ENCODE results near the gene DYNC2I2. TPM values are rescaled to one million over a fixed set of nuclear protein-coding genes. Genes with fewer than 3 reads are reported as not detected.
A peak's percentile ranks its signal among the peaks of the same experiment; 100 is the strongest.

The DYNC2I2 gene
- total and polyA plus RNA-seq, 2 experiments from 2014 or later: 48.7 to 78.3 TPM

DNA sequence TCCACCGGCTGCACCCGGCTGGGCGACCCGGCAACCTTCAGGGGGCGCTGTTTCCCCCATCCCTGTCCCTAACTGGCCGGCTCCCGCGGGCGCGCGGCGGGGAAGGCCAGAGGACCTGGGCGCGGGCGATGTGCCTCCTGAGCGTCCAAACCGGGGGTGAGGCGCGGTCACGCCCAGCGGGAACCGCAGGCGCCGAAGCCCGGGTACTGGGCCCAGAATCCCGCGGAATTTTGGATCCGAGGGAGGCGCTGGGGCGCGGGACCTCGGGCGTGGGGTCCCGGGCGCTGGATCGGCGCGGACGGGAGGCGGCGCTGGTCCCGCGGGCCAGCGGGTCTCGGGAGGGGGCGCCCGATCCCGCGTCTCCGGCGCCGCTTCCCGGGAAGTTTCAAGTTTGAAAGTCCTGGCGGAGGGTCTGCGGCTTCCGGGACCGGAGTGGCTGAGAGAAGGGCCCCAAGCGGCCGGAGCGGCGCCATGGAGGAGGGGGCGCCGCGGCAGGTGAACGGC lies 45.9 kb upstream of the DYNC2I2 start, which contains the start of gene PKN3 (continued):
- TF ChIP-seq, protein P1, sequence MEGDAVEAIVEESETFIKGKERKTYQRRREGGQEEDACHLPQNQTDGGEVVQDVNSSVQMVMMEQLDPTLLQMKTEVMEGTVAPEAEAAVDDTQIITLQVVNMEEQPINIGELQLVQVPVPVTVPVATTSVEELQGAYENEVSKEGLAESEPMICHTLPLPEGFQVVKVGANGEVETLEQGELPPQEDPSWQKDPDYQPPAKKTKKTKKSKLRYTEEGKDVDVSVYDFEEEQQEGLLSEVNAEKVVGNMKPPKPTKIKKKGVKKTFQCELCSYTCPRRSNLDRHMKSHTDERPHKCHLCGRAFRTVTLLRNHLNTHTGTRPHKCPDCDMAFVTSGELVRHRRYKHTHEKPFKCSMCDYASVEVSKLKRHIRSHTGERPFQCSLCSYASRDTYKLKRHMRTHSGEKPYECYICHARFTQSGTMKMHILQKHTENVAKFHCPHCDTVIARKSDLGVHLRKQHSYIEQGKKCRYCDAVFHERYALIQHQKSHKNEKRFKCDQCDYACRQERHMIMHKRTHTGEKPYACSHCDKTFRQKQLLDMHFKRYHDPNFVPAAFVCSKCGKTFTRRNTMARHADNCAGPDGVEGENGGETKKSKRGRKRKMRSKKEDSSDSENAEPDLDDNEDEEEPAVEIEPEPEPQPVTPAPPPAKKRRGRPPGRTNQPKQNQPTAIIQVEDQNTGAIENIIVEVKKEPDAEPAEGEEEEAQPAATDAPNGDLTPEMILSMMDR (conservative IDR thresholded peaks at IDR 0.05; ENCODE audit: low read depth in 2 of 2): peak; percentile 84
- TF ChIP-seq, protein P2, sequence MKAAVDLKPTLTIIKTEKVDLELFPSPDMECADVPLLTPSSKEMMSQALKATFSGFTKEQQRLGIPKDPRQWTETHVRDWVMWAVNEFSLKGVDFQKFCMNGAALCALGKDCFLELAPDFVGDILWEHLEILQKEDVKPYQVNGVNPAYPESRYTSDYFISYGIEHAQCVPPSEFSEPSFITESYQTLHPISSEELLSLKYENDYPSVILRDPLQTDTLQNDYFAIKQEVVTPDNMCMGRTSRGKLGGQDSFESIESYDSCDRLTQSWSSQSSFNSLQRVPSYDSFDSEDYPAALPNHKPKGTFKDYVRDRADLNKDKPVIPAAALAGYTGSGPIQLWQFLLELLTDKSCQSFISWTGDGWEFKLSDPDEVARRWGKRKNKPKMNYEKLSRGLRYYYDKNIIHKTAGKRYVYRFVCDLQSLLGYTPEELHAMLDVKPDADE (IDR thresholded peaks at IDR 0.05): no peak
- TF ChIP-seq, protein P3, sequence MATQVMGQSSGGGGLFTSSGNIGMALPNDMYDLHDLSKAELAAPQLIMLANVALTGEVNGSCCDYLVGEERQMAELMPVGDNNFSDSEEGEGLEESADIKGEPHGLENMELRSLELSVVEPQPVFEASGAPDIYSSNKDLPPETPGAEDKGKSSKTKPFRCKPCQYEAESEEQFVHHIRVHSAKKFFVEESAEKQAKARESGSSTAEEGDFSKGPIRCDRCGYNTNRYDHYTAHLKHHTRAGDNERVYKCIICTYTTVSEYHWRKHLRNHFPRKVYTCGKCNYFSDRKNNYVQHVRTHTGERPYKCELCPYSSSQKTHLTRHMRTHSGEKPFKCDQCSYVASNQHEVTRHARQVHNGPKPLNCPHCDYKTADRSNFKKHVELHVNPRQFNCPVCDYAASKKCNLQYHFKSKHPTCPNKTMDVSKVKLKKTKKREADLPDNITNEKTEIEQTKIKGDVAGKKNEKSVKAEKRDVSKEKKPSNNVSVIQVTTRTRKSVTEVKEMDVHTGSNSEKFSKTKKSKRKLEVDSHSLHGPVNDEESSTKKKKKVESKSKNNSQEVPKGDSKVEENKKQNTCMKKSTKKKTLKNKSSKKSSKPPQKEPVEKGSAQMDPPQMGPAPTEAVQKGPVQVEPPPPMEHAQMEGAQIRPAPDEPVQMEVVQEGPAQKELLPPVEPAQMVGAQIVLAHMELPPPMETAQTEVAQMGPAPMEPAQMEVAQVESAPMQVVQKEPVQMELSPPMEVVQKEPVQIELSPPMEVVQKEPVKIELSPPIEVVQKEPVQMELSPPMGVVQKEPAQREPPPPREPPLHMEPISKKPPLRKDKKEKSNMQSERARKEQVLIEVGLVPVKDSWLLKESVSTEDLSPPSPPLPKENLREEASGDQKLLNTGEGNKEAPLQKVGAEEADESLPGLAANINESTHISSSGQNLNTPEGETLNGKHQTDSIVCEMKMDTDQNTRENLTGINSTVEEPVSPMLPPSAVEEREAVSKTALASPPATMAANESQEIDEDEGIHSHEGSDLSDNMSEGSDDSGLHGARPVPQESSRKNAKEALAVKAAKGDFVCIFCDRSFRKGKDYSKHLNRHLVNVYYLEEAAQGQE (IDR thresholded peaks at IDR 0.05; ENCODE audit: unreplicated experiment): no peak
- TF ChIP-seq STAT1 (IDR thresholded peaks at IDR 0.05; ENCODE audit: unreplicated experiment): no peak

DNA sequence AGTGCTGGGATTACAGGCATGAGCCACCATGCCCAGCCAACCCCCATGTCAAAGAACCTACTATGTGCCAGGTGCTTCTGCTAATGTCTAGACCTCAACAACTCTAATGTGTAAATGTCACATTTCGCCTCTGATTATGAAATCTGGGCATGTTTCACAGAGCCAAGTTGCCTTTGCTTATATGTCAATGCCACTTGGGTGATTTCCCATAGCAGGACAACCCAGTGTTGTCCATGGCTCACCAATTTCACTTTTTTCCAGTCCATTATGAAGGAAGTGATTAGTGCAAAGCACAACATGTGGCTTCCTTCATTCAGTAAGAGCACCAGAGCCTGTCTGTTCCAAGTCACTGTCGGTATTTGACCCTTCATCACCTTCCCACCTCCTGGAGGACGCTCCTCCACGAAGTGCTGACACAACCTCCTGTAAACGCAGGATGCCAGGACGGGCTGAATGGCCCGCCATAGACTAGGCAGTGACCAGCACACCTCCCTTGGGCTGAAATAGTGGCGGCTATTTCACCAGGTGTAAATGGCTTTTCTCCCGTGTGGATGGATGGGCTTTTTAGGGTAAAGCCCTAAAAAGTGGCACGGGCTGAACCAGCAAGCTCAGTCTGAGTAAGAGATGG lies 44.7 kb upstream of the DYNC2I2 start:
- Histone ChIP-seq H3K4me2 (no peak overlapping the region), H3K27me3 (ENCODE audit: insufficient read depth) (no peaks in the 10 kb centered on the region; the same call in 1 of the 2 replicates), H3K4me3 (no peak overlapping the region), H3F3A (replicated peaks; ENCODE audit: low read depth) (peaks cover 40% of the 10 kb centered on the region), H3K27ac (ENCODE audit: low read depth) (0 out of 2 replicates have a peak overlapping the region, but pooled peaks have one; percentile 39), H3K4me1 (ENCODE audit: insufficient read depth) (peaks cover 5% of the 10 kb centered on the region; the same call in 1 of the 2 replicates), H4K20me1 (replicated peaks; ENCODE audit: insufficient read depth) (0 out of 2 replicates have a peak, but pooled peaks cover 2% of the 10 kb centered on the region), H2AFZ (no peak overlapping the region), H3K79me2 (replicated peaks; ENCODE audit: insufficient read depth) (no peaks in the 10 kb centered on the region), H3K9me2 (ENCODE audit: insufficient read depth) (no peaks in the 10 kb centered on the region), H3K36me3 (ENCODE audit: insufficient read depth) (peaks cover 5% of the 10 kb centered on the region; the same call in 1 of the 2 replicates)
- H3K9me3 Mint-ChIP-seq: no peaks in the 10 kb centered on the region; the same call in 2 of the 3 replicates
- H3K27me3 Mint-ChIP-seq (ENCODE audit: insufficient read depth, low read depth, poor library complexity): peaks cover 25% of the 10 kb centered on the region
- DNase-seq (ENCODE audit: low spot score): no peak
- peak overlapping the region; percentile 83; the same call in 2 of the 3 replicates for H3K4me3 Mint-ChIP-seq
- no peak for ATAC-seq
- peaks cover 5% of the 10 kb centered on the region; the same call in 1 of the 3 replicates for H3K4me1 Mint-ChIP-seq
- H3K36me3 Mint-ChIP-seq (ENCODE audit: low read depth): peaks cover 15% of the 10 kb centered on the region
- no peak overlapping the region for H3K27ac Mint-ChIP-seq
- TF ChIP-seq JUNB (IDR thresholded peaks at IDR 0.05; ENCODE audit: unreplicated experiment): no peak
- TF ChIP-seq, protein P4, sequence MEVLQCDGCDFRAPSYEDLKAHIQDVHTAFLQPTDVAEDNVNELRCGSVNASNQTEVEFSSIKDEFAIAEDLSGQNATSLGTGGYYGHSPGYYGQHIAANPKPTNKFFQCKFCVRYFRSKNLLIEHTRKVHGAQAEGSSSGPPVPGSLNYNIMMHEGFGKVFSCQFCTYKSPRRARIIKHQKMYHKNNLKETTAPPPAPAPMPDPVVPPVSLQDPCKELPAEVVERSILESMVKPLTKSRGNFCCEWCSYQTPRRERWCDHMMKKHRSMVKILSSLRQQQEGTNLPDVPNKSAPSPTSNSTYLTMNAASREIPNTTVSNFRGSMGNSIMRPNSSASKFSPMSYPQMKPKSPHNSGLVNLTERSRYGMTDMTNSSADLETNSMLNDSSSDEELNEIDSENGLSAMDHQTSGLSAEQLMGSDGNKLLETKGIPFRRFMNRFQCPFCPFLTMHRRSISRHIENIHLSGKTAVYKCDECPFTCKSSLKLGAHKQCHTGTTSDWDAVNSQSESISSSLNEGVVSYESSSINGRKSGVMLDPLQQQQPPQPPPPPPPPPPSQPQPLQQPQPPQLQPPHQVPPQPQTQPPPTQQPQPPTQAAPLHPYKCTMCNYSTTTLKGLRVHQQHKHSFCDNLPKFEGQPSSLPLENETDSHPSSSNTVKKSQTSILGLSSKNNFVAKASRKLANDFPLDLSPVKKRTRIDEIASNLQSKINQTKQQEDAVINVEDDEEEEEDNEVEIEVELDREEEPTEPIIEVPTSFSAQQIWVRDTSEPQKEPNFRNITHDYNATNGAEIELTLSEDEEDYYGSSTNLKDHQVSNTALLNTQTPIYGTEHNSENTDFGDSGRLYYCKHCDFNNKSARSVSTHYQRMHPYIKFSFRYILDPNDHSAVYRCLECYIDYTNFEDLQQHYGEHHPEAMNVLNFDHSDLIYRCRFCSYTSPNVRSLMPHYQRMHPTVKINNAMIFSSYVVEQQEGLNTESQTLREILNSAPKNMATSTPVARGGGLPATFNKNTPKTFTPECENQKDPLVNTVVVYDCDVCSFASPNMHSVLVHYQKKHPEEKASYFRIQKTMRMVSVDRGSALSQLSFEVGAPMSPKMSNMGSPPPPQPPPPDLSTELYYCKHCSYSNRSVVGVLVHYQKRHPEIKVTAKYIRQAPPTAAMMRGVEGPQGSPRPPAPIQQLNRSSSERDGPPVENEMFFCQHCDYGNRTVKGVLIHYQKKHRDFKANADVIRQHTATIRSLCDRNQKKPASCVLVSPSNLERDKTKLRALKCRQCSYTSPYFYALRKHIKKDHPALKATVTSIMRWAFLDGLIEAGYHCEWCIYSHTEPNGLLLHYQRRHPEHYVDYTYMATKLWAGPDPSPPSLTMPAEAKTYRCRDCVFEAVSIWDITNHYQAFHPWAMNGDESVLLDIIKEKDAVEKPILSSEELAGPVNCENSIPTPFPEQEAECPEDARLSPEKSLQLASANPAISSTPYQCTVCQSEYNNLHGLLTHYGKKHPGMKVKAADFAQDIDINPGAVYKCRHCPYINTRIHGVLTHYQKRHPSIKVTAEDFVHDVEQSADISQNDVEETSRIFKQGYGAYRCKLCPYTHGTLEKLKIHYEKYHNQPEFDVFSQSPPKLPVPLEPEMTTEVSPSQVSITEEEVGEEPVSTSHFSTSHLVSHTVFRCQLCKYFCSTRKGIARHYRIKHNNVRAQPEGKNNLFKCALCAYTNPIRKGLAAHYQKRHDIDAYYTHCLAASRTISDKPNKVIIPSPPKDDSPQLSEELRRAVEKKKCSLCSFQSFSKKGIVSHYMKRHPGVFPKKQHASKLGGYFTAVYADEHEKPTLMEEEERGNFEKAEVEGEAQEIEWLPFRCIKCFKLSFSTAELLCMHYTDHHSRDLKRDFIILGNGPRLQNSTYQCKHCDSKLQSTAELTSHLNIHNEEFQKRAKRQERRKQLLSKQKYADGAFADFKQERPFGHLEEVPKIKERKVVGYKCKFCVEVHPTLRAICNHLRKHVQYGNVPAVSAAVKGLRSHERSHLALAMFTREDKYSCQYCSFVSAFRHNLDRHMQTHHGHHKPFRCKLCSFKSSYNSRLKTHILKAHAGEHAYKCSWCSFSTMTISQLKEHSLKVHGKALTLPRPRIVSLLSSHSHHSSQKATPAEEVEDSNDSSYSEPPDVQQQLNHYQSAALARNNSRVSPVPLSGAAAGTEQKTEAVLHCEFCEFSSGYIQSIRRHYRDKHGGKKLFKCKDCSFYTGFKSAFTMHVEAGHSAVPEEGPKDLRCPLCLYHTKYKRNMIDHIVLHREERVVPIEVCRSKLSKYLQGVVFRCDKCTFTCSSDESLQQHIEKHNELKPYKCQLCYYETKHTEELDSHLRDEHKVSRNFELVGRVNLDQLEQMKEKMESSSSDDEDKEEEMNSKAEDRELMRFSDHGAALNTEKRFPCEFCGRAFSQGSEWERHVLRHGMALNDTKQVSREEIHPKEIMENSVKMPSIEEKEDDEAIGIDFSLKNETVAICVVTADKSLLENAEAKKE (CRISPR knock-in tag; IDR thresholded peaks at IDR 0.05): no peak
- no peak for TF ChIP-seq NANOG (IDR thresholded peaks at IDR 0.05; ENCODE audit: borderline replicate concordance)
- TF ChIP-seq, protein P1 (conservative IDR thresholded peaks at IDR 0.05; ENCODE audit: low read depth in 2 of 2): no peak
- TF ChIP-seq ZNF114 (CRISPR knock-in tag; IDR thresholded peaks at IDR 0.05): no peak
